ENCODE measurements around the gene MCF2L2.
"Not testable (repeated sequence)": the region's sequence is repeated elsewhere in the genome, so short reads cannot be mapped to it uniquely, and the experiment has no call there.

MCF2L2 gene

GRCh38 chr3:183239046-183239445 lies 189.4 kb downstream of the MCF2L2 start:
- no peak for DNase-seq (ENCODE audit: extremely low spot score)
- ChIA-PET POLR2A (no interaction called here), CTCF (no interaction called here)
- TF ChIP-seq CTCF (IDR thresholded peaks at IDR 0.05; ENCODE audit: control extremely low read depth, extremely low read depth, low read depth, missing control alignments), result no peak

GRCh38 chr3:183233966-183234365 lies 194.5 kb downstream of the MCF2L2 start:
- TF ChIP-seq CTCF (IDR thresholded peaks at IDR 0.05; ENCODE audit: control extremely low read depth, extremely low read depth, low read depth, missing control alignments), result no peak
- ChIA-PET CTCF (interaction anchor here (1.0 kb wide), 1 partner anchor 17 kb away, joined by 3 read pairs; no protein-coding TSS in a partner anchor), POLR2A (no interaction called here)
- no peak for DNase-seq (ENCODE audit: extremely low spot score)

- DNase-seq (ENCODE audit: extremely low spot score), result no peak
- ChIA-PET CTCF (no interaction called here), POLR2A (no interaction called here)
- TF ChIP-seq CTCF (IDR thresholded peaks at IDR 0.05; ENCODE audit: control extremely low read depth, extremely low read depth, low read depth, missing control alignments), result no peak
These were observed 197.6 kb downstream of the MCF2L2 start for GRCh38 chr3:183230826-183231225.

- CTCF ChIA-PET; DNase-seq (ENCODE audit: extremely low spot score); POLR2A ChIA-PET: not testable (repeated sequence)
These were observed 198.2 kb downstream of the MCF2L2 start for GRCh38 chr3:183230251-183230650.

GRCh38 chr3:183229178-183229577 lies 199.2 kb downstream of the MCF2L2 start:
- no peak for TF ChIP-seq CTCF (IDR thresholded peaks at IDR 0.05; ENCODE audit: control extremely low read depth, extremely low read depth, low read depth, missing control alignments)
- POLR2A ChIA-PET, result no interaction called here
- CTCF ChIA-PET, result no interaction called here
- DNase-seq (ENCODE audit: extremely low spot score), result no peak

GRCh38 chr3:183227586-183227985 lies 200.8 kb downstream of the MCF2L2 start:
- ChIA-PET CTCF (no interaction called here), POLR2A (no interaction called here)
- TF ChIP-seq CTCF (IDR thresholded peaks at IDR 0.05; ENCODE audit: control extremely low read depth, extremely low read depth, low read depth, missing control alignments), result no peak
- no peak for DNase-seq (ENCODE audit: extremely low spot score)

GRCh38 chr3:183226333-183226890 lies 202.0 kb downstream of the MCF2L2 start:
- TF ChIP-seq CTCF (IDR thresholded peaks at IDR 0.05; ENCODE audit: control extremely low read depth, extremely low read depth, low read depth, missing control alignments), result no peak
- ChIA-PET POLR2A (no interaction called here), CTCF (no interaction called here)
- no peak for DNase-seq (ENCODE audit: extremely low spot score)
